Activated CD8-positive, alpha-beta T cell treated with anti-CD3 and anti-CD28 coated beads for 36 hours (primary cell): ENCODE measurements around the gene KRTAP19-4. TPM values are rescaled to one million over a fixed set of nuclear protein-coding genes. Genes with fewer than 3 reads are reported as not detected.
"Not testable (repeated sequence)": the region's sequence is repeated elsewhere in the genome, so short reads cannot be mapped to it uniquely, and the experiment has no call there.

ENCODE experiments used
- ATAC-seq: fragments of 200-7000 bp; cut with Tn5 transposase; one replicate; pipeline ENCODE4 v1.10.0; 2021; ENCODE audit warnings: mild to moderate bottlenecking, moderate library complexity
- CTCF ChIA-PET: fragments of 350-600 bp; sonication (Branson Sonifier 250); formaldehyde crosslinking; loops from one replicate; lab custom pipeline; 2021; ENCODE audit warnings: antibody characterized with exemption; lab: Charles Lee
- POLR2A ChIA-PET: fragments of 350-600 bp; sonication (Branson Sonifier 250); formaldehyde crosslinking; loops from one replicate; lab custom pipeline; 2021; ENCODE audit warnings: antibody characterized with exemption; lab: Charles Lee
- DNase-seq: peaks from one replicate; pipeline ENCODE4 v3.0.0-alpha.2; 2020
- H3K27ac Mint-ChIP-seq: one replicate; pipeline ENCODE4 v1.8.0; 2021; ENCODE audit warnings: mild to moderate bottlenecking, mixed read lengths
- H3K27me3 Mint-ChIP-seq: one replicate; pipeline ENCODE4 v1.8.0; 2021; ENCODE audit warnings: mixed read lengths
- H3K36me3 Mint-ChIP-seq: one replicate; pipeline ENCODE4 v1.8.0; 2021; ENCODE audit warnings: low read depth, mixed read lengths
- H3K4me1 Mint-ChIP-seq: one replicate; pipeline ENCODE4 v1.8.0; 2021; ENCODE audit warnings: low read depth, mixed read lengths
- H3K4me3 Mint-ChIP-seq: one replicate; pipeline ENCODE4 v1.8.0; 2021; ENCODE audit warnings: mild to moderate bottlenecking, moderate library complexity, mixed read lengths
- H3K9me3 Mint-ChIP-seq: one replicate; pipeline ENCODE4 v1.8.0; 2021; ENCODE audit warnings: mixed read lengths
- CTCF ChIP-seq: fragments of 200-600 bp; IDR thresholded peaks from one replicate; pipeline ENCODE4 v1.8.0; 2022; ENCODE audit warnings: antibody characterized with exemption, mild to moderate bottlenecking
- intact Hi-C: fragments of 100-400 bp; cut with micrococcal nuclease; formaldehyde crosslinking; loops from one replicate; pipeline ENCODE4 v1.10.0; 2022
- total RNA-seq, 2 experiments: library from RNA; stranded (reverse); gene quantifications; one replicate each; pipeline ENCODE4 v1.2.3, GENCODE V29; 2021

KRTAP19-4 gene, protein sequence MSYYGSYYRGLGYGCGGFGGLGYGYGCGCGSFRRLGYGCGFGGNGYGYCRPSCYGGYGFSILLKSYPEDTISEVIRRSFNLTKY
- not detected for total RNA-seq

DNA sequence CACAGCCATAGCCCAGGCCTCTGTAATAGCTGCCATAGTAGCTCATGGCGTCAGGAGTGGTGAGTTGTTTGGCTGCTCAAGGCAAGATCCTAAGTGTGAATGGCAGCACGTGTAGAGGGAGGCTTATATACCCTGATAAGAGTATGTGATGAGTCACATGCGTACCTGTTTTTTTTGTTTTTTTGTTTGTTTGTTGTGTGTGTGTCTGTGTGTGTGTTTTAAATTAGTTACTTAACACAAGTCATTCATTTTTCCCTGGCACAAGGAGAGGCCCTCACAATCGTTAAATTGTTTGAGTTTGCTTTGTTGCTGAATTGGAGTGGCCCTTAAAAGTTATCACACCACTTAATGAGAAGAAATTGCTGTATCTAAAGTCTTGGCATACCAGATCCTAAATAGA is at the start of gene KRTAP19-4:
Gene KRTAP19-4 (minus strand): TSS at position 101 of the 400 bp plus-strand sequence. CDS start 55 bp downstream, at position 46.
- intact Hi-C loops = no loop called here
- no peaks in the 10 kb centered on the region for H3K9me3 Mint-ChIP-seq
- CTCF ChIA-PET = interaction anchor here (1.5 kb wide), 1 partner anchor 63 kb away, joined by 5 read pairs; no protein-coding TSS in a partner anchor
- no peaks in the 10 kb centered on the region for H3K27me3 Mint-ChIP-seq
- no peak for TF ChIP-seq CTCF
- no peak within 1 kb of the TSS for H3K4me3 Mint-ChIP-seq
- no peaks in the 10 kb centered on the region for H3K36me3 Mint-ChIP-seq
- no peak for DNase-seq
- H3K4me1 Mint-ChIP-seq = no peaks in the 10 kb centered on the region
- POLR2A ChIA-PET = no interaction called here
- H3K27ac Mint-ChIP-seq = no peak within 1 kb of the TSS
- no peak for ATAC-seq

DNA sequence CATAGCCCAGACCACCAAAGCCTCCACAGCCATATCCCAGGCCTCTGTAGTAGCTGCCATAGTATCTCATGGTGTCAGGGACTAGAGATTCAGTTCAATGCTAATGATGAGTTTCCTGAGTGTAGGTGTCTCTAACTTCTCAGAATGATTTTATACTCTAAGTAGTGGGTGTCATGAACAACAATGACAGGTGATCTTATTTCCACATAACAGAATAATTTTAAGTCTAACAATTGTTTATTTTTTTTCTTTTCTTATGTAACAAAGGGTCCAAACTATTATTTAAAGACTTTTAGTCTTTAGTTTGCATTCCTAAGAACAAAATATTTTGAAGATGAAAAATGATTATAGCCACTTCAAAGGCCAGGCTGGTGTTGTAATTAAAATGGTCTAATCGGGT is 44.8 kb upstream of the KRTAP19-4 start, which contains the start of gene KRTAP19-6:
Gene KRTAP19-6 (minus strand): TSS at position 101 of the 400 bp plus-strand sequence. CDS start 31 bp downstream, at position 70.
- no peaks in the 10 kb centered on the region for H3K36me3 Mint-ChIP-seq
- H3K4me1 Mint-ChIP-seq = no peaks in the 10 kb centered on the region
- intact Hi-C loops = no loop called here
- no peaks in the 10 kb centered on the region for H3K9me3 Mint-ChIP-seq
- ATAC-seq (no peak), DNase-seq (no peak)
- no peak for TF ChIP-seq CTCF
- no peaks in the 10 kb centered on the region for H3K27me3 Mint-ChIP-seq
- no peak within 1 kb of the TSS for H3K27ac Mint-ChIP-seq
- ChIA-PET CTCF (no interaction called here), POLR2A (no interaction called here)
- H3K4me3 Mint-ChIP-seq = no peak within 1 kb of the TSS

- intact Hi-C loops = no loop called here
- ATAC-seq = no peak
- DNase-seq = no peak
- CTCF ChIA-PET = interaction anchor here (1.9 kb wide), 1 partner anchor 13 kb away, joined by 4 read pairs; no protein-coding TSS in a partner anchor
- Mint-ChIP-seq H3K4me1 (no peaks in the 10 kb centered on the region), H3K4me3 (no peak overlapping the region), H3K9me3 (peaks cover 3% of the 10 kb centered on the region), H3K36me3 (no peaks in the 10 kb centered on the region), H3K27me3 (peaks cover 2% of the 10 kb centered on the region), H3K27ac (no peak overlapping the region)
- no peak for TF ChIP-seq CTCF
- POLR2A ChIA-PET = no interaction called here
Observed at GRCh38 chr21:30518876-30519275, 21.9 kb upstream of the KRTAP19-4 start.

DNA sequence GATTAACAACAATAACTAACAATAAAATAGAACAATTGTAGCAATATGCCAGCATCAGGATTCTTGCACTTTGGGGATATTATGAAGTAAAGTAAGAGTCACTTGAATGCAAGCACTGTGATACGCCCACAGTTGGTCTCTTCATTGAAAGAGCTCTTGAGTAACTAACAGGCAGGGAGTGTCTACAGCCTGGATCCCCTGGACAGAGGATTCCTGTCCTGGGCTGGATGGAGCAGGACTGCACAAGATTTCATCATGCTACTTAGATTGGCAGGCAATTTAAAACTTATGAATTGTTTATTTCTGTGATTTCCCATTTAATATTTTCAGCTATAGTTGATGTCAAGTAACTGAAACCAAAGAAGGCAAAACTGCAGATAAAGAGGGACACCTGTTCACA is 18.7 kb upstream of the KRTAP19-4 start:
- no peaks in the 10 kb centered on the region for H3K4me1 Mint-ChIP-seq
- POLR2A ChIA-PET = no interaction called here
- ATAC-seq = no peak
- CTCF ChIA-PET = no interaction called here
- TF ChIP-seq CTCF = no peak
- H3K4me3 Mint-ChIP-seq = no peak overlapping the region
- DNase-seq = no peak
- peaks cover 3% of the 10 kb centered on the region for H3K9me3 Mint-ChIP-seq
- no peak overlapping the region for H3K27ac Mint-ChIP-seq
- H3K27me3 Mint-ChIP-seq = peaks cover 2% of the 10 kb centered on the region
- intact Hi-C loops = no loop called here
- no peaks in the 10 kb centered on the region for H3K36me3 Mint-ChIP-seq

DNA sequence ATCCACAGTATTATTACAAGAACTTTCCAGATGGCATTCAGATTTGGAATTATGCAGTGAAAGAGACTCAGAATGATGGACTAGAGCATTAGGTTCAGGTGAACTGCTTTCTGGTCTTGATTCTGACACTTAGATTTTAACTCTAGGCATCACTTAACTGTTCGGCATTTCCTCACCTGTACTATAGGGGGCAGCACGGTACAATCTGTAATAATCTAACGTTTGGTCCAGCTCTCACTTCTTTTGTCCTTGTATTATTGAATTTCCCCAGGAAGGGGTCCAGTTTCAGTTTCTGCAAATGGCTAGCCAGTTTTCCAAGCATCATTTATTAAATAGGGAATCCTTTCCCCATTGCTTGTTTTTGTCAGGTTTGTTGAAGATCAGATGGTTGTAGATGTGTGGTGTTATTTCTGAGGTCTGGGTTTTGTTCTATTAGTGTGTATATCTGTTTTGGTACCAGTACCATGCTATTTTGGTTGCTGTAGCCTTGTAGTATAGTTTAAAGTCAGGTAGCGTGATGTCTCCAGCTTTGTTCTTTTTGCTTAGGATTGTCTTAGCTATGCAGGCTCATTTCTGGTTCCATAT is 8.7 kb upstream of the KRTAP19-4 start:
- H3K4me1 Mint-ChIP-seq, H3K9me3 Mint-ChIP-seq, POLR2A ChIA-PET, H3K27ac Mint-ChIP-seq, H3K4me3 Mint-ChIP-seq, H3K36me3 Mint-ChIP-seq, H3K27me3 Mint-ChIP-seq, ATAC-seq: not testable (repeated sequence)
- CTCF ChIA-PET = interaction anchor here (0.7 to 2.0 kb wide), 7 partner anchors 12 to 579 kb away, joined by 3 to 4 read pairs (median 4); no protein-coding TSS in a partner anchor
- intact Hi-C loops = loop anchor here (5.0 kb wide), 1 partner anchor 582 kb away; no protein-coding TSS in a partner anchor
- peak; percentile 17 for DNase-seq
- TF ChIP-seq CTCF = peak; percentile 72
